Central memory CD4-positive, alpha-beta T cell (primary cell): ENCODE results near the gene CRELD1.

Source experiments
- DNase-seq: peaks from one replicate; pipeline ENCODE4 v3.0.0; 2022

Gene CRELD1

GRCh38 chr3:9906480-9906879, 27.2 kb upstream of the CRELD1 start:
- DNase-seq, result no peak

DNA sequence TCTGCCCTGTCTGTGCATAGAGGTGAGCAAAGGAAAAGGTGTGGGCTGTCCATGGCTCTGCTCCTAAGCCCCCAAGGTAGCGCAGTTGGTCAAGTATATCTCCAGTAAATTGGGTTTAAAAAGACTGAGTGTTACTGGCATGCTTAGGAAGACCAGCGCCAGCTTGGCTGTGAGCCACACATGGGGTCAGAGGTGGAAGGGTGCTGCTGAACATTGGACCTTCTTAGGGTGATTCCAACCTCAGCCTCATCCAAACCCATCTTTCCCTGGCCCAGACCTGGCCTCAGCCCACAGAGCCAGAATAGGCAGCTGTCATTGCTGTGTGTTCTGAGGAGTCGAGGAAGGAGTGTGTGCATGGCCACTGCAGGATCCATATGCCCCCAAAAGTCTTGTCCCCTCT, 25.3 kb upstream of the CRELD1 start:
- no peak for DNase-seq

- DNase-seq, result no peak
Measured at GRCh38 chr3:9909221-9910013, 24.2 kb upstream of the CRELD1 start.

- DNase-seq, result no peak
Measured at GRCh38 chr3:9911863-9912262, 21.8 kb upstream of the CRELD1 start.

DNA sequence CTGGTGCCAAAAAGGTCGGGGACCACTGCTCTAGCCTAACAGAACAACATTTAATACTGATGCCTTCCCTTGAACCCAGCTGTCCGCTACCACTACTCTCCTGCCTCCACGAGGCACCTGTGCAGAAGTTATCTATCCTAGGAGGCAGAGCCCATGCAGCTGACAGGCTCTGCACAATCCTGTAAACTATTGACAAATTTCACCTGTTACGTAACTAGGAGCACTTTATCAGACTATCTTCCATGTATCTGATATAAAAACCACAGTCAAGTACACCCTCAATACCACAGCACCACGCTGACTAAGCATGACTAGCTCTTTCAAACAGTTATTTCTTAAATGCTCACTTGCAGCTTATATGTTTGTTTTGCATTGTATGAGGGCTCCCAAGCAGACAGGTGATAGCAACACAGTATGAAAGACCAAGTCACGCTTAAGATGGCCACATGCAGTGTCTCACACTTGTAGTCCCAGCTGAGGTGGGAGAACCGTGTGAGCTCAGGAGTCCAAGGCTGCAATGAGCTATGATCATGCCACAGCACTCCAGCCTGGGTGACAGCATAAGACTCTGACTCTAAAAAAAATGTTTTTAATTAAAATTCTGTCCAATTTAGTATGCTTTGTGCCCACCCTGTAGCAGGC, 21.2 kb upstream of the CRELD1 start:
- DNase-seq, result peak; percentile 48

DNA sequence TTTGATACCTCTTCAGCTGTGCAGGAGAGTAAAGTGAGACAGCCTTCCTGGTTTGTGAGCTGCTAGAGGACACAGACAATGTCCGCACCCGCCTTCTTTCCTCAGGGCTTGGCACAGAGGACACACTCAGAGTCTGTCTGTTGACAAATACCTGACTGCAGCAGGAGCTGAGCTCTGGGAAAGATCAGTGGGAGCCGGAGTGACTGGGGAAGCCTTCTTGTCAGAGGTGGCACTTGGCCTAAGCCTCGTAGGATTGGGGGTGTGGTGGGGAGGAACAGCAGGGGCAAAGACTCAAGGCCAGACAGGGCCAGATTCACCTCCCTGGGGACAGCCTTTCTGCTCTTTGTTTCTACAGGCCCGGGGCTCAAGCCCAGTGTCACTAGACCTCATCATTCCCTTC, 20.0 kb upstream of the CRELD1 start:
- DNase-seq, result no peak

- no peak for DNase-seq
Measured at GRCh38 chr3:9914011-9914410, 19.6 kb upstream of the CRELD1 start.

GRCh38 chr3:9914559-9915253, 18.9 kb upstream of the CRELD1 start:
- no peak for DNase-seq

- DNase-seq, result peak; percentile 11
Measured at GRCh38 chr3:9915254-9916141, 18.1 kb upstream of the CRELD1 start.

DNA sequence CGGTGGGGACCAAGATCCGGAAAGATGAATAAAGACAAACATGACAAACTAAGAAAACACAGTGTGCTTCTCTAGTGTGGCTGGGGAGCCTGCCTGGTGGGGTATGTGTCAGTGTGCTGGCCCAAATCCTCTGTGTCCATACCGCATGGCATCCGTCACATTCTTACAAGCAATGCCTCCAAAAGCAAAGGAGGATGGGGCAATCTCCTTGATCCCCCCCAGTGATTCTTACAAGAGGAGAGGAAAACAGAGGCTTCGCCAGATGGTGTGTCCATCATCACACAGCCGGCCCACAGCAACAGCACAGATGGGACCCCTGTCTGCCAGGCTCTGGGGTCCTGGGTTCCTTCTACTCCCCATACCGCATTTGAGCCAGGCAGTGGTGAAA, 17.3 kb upstream of the CRELD1 start:
- DNase-seq, result no peak

- DNase-seq, result no peak
Measured at GRCh38 chr3:9916734-9917680, 16.6 kb upstream of the CRELD1 start, which contains the start of gene IL17RC. Gene IL17RC, plus strand, starts transcription at chr3:9917098. Its CDS starts 218 bp downstream, at chr3:9917316.

DNA sequence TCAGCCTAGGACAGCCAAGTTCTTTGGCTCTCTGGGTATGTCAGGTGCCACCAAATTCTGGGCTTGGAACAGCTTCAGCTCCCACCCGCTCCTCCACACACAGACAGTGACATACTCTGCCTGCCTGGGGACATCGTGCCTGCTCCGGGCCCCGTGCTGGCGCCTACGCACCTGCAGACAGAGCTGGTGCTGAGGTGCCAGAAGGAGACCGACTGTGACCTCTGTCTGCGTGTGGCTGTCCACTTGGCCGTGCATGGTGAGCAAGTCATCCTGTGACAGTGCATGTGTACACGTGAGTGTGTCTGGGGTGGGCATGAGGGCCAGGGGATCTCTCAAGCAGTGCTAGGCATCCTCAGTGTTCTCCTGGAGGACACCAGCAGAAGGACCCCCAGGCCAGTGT, 15.8 kb upstream of the CRELD1 start:
- no peak for DNase-seq

DNA sequence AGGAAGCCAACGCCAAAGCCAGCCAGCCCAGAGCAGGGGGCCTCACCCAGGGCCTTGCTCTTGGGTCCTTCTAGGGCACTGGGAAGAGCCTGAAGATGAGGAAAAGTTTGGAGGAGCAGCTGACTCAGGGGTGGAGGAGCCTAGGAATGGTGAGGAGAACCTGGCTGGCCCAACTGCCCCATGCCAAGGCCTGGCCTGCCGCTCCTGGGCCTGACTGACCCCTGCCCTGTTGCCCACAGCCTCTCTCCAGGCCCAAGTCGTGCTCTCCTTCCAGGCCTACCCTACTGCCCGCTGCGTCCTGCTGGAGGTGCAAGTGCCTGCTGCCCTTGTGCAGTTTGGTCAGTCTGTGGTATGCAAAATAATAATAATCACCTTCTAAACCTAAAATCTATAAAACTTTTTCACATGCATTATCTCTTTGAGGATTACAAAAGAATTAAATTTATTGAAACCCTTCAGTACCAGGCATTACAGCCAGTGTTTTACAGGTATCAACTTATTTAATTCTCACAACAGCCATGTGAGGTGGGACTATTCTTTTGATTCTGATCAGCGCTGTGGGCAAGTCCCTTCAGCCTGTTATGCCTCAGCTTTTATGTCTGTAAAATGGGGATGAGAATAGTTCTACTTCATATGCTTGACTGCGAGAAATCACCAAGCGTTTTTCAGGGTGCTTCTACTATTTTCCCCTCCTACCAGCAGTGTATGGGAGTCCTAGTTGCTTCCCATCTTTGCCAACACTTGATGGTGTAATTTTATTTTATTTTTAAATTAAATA, 15.2 kb upstream of the CRELD1 start:
- no peak for DNase-seq

DNA sequence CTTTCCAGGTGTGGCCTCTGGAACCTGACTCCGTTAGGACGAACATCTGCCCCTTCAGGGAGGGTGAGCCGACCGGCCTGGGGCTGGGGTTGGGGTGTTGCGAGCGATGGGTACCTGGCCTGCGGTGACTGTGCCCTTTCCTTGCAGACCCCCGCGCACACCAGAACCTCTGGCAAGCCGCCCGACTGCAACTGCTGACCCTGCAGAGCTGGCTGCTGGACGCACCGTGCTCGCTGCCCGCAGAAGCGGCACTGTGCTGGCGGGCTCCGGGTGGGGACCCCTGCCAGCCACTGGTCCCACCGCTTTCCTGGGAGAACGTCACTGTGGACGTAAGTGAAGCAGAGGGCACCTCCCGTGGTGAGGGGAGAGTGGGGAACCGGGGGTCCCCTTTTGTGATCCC, 5.5 kb upstream of the CRELD1 start:
- no peak for DNase-seq

- no peak for DNase-seq
Measured at GRCh38 chr3:9930804-9931418, 2.7 kb upstream of the CRELD1 start.

DNA sequence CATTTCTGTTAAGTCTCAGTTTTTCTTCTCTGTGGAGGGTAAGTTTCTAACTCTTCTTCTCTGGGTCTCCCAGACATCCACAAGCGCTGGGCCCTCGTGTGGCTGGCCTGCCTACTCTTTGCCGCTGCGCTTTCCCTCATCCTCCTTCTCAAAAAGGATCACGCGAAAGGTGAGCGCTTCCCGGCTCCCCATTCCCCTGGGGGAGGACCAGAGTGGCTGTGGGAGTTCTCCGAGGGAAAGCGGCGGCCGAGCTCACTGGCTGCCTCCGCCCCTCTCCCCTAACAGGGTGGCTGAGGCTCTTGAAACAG, 1.1 kb upstream of the CRELD1 start:
- DNase-seq, result no peak

- DNase-seq, result peak; percentile 82
Measured at GRCh38 chr3:9932843-9933560, 632 bp upstream of the CRELD1 start.

DNA sequence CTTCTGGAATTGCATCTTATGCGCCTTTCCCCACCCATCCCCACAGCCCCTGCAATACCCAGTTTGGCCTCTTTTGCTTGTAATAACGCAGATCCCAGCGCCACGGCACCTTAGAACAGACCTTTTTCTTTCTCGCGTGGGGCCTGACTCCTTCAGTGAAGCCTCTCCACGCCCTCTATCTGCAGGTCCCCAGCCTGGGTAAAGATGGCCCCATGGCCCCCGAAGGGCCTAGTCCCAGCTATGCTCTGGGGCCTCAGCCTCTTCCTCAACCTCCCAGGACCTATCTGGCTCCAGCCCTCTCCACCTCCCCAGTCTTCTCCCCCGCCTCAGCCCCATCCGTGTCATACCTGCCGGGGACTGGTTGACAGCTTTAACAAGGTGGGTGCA, 594 bp downstream of the CRELD1 start:
- no peak for DNase-seq

- no peak for DNase-seq
Measured at GRCh38 chr3:9934993-9935392, 1.4 kb downstream of the CRELD1 start.

DNA sequence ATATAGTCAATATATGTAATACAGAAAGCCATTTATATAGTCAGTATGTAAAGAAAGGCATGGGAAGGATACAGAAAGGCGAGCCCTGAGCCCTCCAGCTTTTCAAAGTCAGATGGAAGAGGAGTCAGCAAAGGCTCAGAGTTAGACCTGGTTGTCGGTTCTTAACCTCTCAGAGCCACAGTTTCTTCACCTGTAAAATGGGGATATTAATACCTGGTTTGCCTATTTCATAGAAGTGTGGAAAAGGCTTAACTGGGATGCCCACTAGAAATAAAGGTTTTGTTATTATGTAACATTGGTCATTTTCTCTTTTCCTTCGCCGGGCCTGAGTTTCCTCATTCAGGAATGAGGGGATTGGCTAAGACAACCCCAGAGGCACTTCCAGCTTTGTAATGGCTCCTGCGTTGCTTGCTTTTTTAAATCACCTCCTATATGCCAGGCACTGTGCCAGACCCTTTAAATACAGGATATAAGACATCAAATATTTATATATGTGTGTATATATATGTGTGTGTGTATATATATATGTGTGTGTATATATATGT, 2.4 kb downstream of the CRELD1 start:
- no peak for DNase-seq
